GM19438 (cell line): ENCODE results near the gene ABCA4.

Experiments
- ATAC-seq: cut with Tn5 transposase; IDR thresholded peaks from one replicate; pipeline ENCODE4 v1.9.1; 2021; ENCODE audit warnings: low read depth; ENCODE audit not compliant: unreplicated experiment

Gene ABCA4

DNA sequence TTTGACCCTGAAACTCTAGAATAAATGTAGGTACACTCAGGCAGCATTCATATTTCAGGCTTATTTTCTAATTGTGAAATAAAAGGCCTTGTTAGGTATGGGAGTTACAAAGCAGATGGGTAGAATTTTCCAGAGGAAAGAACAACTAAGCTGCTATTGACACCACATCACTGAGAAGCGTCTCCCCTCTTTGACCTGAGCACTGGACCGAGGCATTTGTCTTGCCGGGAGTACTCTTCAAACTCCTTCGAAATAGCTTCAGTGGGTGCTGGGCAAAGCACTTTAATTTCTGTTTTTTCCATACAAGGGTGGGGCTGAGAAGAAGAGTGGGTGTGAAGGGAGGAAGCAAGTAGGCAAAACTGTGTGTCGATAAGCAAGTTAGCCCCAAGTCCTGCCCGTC, 36.4 kb downstream of the ABCA4 start:
- ATAC-seq = no peak

DNA sequence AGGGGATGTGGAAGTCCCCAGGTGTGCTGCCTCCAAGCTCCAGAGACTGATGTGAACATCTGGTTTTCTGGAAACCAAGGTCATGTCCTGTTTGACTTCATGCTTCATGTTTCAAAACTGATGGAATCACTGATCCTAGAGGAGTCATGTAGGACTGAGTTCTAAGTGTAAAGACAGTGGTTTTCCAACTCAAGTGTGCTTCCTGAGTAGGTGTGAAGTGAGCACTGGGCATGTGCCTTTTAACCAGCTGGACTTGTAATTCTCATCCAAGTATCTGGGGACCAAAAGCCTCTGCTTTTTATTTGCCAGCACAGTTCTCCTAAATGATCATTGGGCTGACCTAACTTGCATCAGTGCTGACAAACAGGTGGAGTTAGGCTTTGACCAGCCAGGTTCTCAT, 36.9 kb downstream of the ABCA4 start:
- ATAC-seq = no peak

GRCh38 chr1:94083681-94084080, 37.3 kb downstream of the ABCA4 start:
- ATAC-seq = no peak

DNA sequence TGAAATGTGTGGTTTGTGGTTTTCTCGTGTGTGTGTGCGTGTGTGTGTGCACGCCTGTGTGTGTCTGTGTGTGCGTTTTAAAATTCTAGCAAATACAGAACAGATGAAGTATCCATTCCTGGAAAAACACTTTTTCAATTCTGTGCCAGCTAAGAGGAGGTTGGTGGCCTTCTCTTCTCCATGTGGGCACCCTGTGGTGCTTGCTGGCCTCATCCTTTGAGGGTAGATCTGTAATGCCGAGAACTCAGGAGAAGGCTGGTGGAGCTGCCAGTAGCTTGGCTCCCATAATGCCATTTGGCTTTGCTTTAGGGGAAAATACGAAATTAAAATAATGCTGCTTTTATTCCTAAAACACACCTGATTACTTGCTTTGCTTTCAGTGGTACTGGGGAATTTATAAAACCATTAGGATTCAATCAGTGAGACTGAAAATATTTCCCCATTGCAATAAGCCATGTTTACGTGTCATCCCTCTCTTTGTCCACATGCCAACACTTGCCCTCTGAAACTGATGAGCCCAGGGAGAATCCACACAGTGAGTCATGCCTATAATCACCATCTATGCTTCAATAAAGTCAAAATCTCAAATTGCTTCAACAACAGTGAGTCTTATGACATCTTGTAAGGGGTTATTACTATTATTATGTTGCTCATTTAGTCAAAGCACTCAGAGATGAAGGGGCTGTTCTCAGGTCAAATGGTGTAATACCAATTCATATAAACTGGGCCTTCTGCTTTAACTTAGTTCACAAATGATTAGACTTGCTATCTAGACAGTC, 39.2 kb downstream of the ABCA4 start:
- ATAC-seq = no peak

- no peak for ATAC-seq
These were observed 41.0 kb downstream of the ABCA4 start for GRCh38 chr1:94079989-94080388.

- no peak for ATAC-seq
These were observed 41.6 kb downstream of the ABCA4 start for GRCh38 chr1:94079080-94079940.

DNA sequence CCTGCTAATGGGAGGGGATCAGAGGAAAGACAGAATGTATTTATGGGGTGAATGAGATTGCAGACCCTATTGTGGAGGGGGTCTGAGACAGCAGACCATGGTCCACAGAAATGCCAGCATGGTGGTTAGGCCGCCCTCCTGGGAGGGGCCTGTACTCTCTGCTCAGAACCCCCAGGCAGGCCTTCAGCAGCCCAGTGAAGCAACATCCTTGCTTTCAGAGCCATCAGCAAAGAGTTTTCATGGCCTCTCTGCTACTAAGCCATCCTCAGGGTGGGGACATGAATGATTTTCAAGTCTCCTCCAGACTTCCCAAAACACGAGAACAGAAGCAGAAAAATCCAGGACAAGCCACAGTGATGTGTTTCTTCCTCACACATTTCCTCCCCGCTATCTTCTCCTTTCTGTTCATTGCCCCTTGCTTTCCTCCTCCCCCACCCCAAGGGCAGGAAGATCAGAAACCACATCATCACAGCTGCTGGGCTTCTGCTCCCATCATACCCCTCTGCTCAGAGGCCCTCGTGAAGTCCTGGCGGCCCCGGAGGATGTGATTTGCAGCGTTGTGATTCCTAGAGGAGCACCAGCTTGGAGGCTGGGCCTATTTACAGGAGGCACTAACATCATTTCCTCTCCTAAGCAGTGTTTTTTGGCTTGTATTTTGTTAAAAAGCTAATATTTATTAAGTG, 48.0 kb downstream of the ABCA4 start:
- ATAC-seq = no peak

GRCh38 chr1:94071976-94072375, 49.0 kb downstream of the ABCA4 start:
- ATAC-seq = no peak

DNA sequence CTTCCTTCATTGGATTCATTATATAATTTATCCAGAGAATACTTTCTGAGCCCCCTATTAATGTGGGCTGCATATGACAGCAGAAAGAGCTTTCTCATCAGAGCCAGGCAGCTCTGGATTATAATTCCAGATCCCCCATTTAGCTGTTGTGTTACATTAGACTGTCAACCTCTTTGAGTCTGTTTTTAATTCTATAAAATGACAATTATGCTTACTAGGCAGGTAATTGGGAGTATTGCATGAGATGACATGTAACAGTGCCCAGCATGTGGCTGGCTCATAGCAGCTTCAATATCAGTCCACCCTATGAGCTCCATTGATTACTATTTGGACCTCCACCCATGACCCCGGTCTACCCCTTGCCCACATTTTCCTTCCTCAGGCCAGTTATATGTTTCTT, 49.6 kb downstream of the ABCA4 start:
- no peak for ATAC-seq

DNA sequence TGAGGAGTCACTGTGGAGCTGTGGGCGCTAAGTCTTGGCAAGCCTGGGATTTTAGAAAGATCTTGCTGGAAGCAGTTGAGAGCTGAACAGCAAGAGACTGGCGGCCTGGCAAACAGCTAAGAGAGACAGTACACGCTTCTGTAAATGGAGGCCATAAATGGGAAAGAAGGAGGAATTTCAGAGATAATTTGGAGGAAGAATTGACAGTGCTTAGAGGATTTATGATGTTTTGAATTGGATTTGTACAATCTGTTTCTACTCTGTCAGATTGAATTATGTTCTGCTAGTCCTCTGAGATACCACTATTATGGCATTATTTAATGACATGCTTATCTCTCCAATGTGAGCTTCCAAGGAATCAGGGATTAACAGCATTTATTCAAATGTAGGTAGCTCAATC, 50.1 kb downstream of the ABCA4 start:
- ATAC-seq = no peak

DNA sequence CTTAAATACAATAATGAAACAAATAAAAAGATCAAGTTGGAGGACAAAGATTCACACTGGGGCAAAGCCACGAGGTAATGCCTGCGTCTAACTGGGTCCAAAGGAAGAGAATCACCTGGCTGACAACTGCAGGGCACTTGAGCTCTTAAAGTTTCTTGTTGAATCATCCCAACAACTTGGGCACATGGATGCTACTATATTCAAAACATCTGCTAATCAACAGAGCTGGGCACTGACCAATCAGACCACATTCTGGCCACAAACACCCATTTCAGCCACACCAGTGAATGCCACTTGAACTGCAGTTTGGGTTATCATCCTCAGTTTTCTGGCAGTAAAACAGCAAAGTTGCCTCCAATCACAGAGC, 51.0 kb downstream of the ABCA4 start:
- no peak for ATAC-seq

- ATAC-seq = no peak
These were observed 51.7 kb downstream of the ABCA4 start for GRCh38 chr1:94068999-94069918.

GRCh38 chr1:94068096-94068998, 52.6 kb downstream of the ABCA4 start:
- no peak for ATAC-seq

DNA sequence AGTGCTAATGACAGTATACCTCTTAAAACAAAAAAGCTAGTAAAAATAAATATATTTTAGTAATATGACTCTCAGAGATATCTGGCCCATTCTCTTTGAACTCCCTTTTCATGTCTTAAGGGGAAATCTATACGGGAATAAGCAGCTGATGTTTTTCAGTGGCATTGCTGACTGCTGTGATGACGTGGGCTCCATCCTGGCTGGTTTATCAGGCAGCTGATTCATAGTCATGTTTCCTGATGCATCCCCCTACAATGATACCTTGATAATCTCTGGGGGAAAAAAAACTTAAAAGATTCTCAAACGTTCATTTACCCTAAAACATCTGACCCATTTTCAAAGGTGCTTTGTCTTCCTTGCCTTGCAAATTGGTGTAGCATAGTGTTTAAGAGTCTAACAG, 53.8 kb downstream of the ABCA4 start:
- no peak for ATAC-seq

DNA sequence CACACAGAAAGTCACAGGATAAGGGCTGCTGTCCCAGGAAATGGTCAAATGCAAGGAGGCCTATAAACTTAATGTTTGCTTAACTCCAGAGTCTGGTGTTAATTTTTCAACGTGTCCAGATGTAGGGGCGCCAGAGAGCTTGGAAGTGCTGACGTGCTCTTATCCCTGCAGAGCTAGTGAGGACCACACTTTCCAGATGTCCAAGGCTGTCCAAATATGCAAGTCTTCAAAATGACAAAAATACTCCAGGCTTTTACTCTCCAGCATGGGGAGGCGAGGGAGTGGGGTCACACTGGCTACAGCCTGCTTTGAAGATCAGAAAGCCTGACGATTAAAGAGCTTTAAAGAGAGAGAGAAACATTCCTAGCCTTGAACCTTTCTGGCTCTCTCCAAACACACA, 57.6 kb downstream of the ABCA4 start:
- no peak for ATAC-seq

GRCh38 chr1:94061513-94062443, 59.2 kb downstream of the ABCA4 start:
- ATAC-seq = peak; percentile 81

DNA sequence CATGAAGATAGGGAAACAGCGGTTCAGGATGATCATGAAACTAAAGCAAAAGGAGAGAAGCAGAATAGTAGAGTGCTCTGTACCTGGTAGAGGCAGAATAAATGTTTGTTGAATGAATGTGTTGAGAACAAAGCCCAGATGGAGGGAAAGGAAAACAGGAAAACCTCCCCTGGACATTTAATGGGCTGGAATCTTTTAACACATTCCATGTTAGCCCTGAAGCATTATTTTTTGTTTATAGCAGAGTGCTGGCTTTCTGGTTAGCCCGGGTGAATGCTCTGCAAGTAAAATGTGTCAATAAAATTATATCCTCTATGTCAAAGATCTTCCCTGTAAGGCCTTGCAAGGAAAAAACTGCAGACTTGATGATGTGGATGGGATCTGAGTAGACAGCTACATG, 60.2 kb downstream of the ABCA4 start:
- no peak for ATAC-seq

GRCh38 chr1:94058766-94059165, 62.2 kb downstream of the ABCA4 start:
- no peak for ATAC-seq
